ENCODE results near the gene ARAP2.

ARAP2 gene

DNA sequence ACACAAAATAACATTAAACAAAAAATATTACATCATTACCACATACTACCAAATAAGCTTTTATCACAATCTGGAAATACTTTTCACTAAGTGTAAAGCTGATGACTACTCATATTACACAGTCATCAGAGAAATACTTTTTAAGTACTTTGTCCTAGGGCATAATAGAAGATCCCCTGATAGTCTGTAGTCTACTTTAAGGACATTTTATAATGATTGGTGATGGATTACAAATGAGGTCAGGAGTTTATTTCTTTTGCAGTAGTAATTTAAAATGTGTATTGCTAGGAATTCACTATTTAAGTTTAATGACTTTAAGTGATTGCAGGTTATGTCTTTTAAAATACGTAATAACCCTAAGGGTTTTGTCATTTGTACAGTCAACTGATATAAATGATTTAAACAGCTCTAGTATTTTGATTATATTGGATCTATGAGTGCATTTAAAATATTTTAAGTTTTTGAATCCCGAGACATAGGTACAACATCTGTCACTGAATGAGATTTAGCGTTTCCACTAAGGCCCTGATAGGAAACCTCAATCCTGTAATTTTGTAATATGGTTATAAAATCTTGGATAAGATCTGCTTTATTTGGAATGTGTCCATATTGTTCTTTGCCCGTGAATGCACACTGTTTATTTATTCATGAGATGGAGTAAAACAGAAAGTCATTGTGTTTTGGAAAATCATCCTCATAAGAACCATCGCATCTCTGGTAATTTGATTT lies 189.5 kb downstream of the ARAP2 start:
- no peaks in the 10 kb centered on the region for H3K36me3 ChIP-seq (ENCODE audit: control insufficient read depth, low read length)
- H3K9me3 ChIP-seq (ENCODE audit: control insufficient read depth, insufficient read depth, low read length) = no peaks in the 10 kb centered on the region
- H3K4me2 ChIP-seq (ENCODE audit: low read length) = no peak overlapping the region
- H3K9me2 ChIP-seq (replicated peaks; ENCODE audit: control insufficient read depth, low read length) = no peaks in the 10 kb centered on the region
- no peaks in the 10 kb centered on the region for H3K4me1 ChIP-seq (ENCODE audit: control insufficient read depth, low read length)
- TF ChIP-seq, protein P1, sequence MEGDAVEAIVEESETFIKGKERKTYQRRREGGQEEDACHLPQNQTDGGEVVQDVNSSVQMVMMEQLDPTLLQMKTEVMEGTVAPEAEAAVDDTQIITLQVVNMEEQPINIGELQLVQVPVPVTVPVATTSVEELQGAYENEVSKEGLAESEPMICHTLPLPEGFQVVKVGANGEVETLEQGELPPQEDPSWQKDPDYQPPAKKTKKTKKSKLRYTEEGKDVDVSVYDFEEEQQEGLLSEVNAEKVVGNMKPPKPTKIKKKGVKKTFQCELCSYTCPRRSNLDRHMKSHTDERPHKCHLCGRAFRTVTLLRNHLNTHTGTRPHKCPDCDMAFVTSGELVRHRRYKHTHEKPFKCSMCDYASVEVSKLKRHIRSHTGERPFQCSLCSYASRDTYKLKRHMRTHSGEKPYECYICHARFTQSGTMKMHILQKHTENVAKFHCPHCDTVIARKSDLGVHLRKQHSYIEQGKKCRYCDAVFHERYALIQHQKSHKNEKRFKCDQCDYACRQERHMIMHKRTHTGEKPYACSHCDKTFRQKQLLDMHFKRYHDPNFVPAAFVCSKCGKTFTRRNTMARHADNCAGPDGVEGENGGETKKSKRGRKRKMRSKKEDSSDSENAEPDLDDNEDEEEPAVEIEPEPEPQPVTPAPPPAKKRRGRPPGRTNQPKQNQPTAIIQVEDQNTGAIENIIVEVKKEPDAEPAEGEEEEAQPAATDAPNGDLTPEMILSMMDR (IDR thresholded peaks at IDR 0.05; ENCODE audit: low read depth, low read length, poor library complexity, severe bottlenecking) = no peak
- TF ChIP-seq EZH2phosphoT487 (IDR thresholded peaks at IDR 0.05; ENCODE audit: borderline replicate concordance, low read length) = no peak
- no peaks in the 10 kb centered on the region for H3K79me2 ChIP-seq (ENCODE audit: control insufficient read depth, low read length)
- H3K4me3 ChIP-seq (ENCODE audit: low read length) = no peak overlapping the region
- no peaks in the 10 kb centered on the region for H4K20me1 ChIP-seq (ENCODE audit: control insufficient read depth, insufficient read depth, low read depth, low read length)
- H3F3A ChIP-seq (ENCODE audit: control insufficient read depth, insufficient read depth) = no peaks in the 10 kb centered on the region
- H3K27ac ChIP-seq (ENCODE audit: low read depth, low read length) = no peak overlapping the region
- no peaks in the 10 kb centered on the region for H3K27me3 ChIP-seq (ENCODE audit: control insufficient read depth, low read length)

DNA sequence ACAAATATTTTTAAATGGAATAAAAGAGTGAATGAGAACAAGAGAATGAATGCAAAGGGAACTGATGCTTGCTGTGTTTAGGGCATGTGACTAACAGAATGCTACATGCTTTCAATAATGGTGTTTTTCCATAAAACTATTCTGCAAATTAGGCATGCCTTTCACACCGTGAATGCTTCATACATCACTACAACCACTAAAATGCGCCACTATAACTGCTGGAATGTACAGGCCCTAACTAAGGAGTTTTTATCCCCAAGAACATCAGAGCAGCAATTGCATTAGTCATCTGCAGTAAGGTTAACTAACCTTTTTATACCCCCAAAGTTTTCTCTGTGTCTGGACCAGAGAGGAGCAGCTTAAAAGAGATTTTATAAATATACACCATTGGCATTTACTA lies 190.4 kb downstream of the ARAP2 start:
- Histone ChIP-seq H3K79me2 (ENCODE audit: control insufficient read depth, low read length) (no peaks in the 10 kb centered on the region), H3K9me2 (replicated peaks; ENCODE audit: control insufficient read depth, low read length) (no peaks in the 10 kb centered on the region), H4K20me1 (ENCODE audit: control insufficient read depth, insufficient read depth, low read depth, low read length) (no peaks in the 10 kb centered on the region), H3K27ac (ENCODE audit: low read depth, low read length) (no peak overlapping the region), H3K4me3 (ENCODE audit: low read length) (no peak overlapping the region), H3K4me2 (ENCODE audit: low read length) (no peak overlapping the region), H3K9me3 (ENCODE audit: control insufficient read depth, insufficient read depth, low read length) (no peaks in the 10 kb centered on the region), H3K4me1 (ENCODE audit: control insufficient read depth, low read length) (no peaks in the 10 kb centered on the region), H3F3A (ENCODE audit: control insufficient read depth, insufficient read depth) (no peaks in the 10 kb centered on the region), H3K27me3 (ENCODE audit: control insufficient read depth, low read length) (no peaks in the 10 kb centered on the region), H3K36me3 (ENCODE audit: control insufficient read depth, low read length) (no peaks in the 10 kb centered on the region)
- no peak for TF ChIP-seq EZH2phosphoT487 (IDR thresholded peaks at IDR 0.05; ENCODE audit: borderline replicate concordance, low read length)
- TF ChIP-seq, protein P1 (IDR thresholded peaks at IDR 0.05; ENCODE audit: low read depth, low read length, poor library complexity, severe bottlenecking) = no peak

DNA sequence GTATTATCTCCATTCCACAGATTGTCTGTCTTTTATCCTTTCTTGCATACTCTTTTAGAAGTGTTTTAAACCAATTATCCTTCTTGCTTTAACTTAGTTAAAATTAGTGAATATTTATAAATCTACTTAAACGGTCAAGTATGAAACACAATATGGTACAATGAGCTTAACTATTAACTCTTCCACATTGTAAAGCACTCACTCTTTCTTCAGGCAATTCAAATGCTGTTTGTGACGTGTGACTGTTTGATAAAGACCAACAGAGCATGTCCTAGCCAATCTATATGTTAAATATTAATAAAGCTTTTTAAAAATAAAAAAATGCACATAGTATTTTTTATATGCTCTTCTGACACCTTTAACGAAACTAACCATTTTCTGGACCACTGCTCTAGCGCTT lies 192.7 kb downstream of the ARAP2 start:
- no peaks in the 10 kb centered on the region for H3K27me3 ChIP-seq (ENCODE audit: control insufficient read depth, low read length)

DNA sequence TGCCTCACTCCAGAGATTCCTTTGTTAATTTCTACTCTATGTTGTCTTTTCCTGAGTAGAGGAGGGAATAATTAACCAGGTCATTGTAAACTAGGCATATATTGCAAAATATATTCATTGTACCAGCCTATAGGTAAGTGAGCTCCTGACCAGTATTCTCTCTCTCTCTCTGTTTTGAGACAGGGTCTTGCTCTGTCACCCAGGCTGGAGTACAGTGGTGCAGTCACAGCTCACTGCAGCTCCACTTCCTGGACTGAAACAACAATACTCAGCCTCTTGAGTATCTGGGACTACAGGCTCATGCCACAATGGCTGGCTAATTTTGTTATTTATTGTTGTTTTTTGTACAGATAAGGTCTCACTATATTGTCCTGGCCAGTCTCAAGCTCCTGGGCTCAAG lies 198.3 kb downstream of the ARAP2 start:
- H3K4me3 ChIP-seq (ENCODE audit: low read length) = no peak overlapping the region
- no peak overlapping the region for H3K4me2 ChIP-seq (ENCODE audit: low read length)
- no peaks in the 10 kb centered on the region for H3K9me2 ChIP-seq (replicated peaks; ENCODE audit: control insufficient read depth, low read length)
- no peaks in the 10 kb centered on the region for H3K79me2 ChIP-seq (ENCODE audit: control insufficient read depth, low read length)
- H4K20me1 ChIP-seq (ENCODE audit: control insufficient read depth, insufficient read depth, low read depth, low read length) = no peaks in the 10 kb centered on the region
- no peaks in the 10 kb centered on the region for H3K27me3 ChIP-seq (ENCODE audit: control insufficient read depth, low read length)
- no peak for TF ChIP-seq EZH2phosphoT487 (IDR thresholded peaks at IDR 0.05; ENCODE audit: borderline replicate concordance, low read length)
- TF ChIP-seq, protein P1 (IDR thresholded peaks at IDR 0.05; ENCODE audit: low read depth, low read length, poor library complexity, severe bottlenecking) = no peak
- no peaks in the 10 kb centered on the region for H3K36me3 ChIP-seq (ENCODE audit: control insufficient read depth, low read length)
- H3K9me3 ChIP-seq (ENCODE audit: control insufficient read depth, insufficient read depth, low read length) = no peaks in the 10 kb centered on the region
- no peaks in the 10 kb centered on the region for H3F3A ChIP-seq (ENCODE audit: control insufficient read depth, insufficient read depth)
- H3K27ac ChIP-seq (ENCODE audit: low read depth, low read length) = no peak overlapping the region
- H3K4me1 ChIP-seq (ENCODE audit: control insufficient read depth, low read length) = no peaks in the 10 kb centered on the region

More for the DNA sequence above, 192.7 kb downstream of the ARAP2 start:
- no peaks in the 10 kb centered on the region for H3F3A ChIP-seq (ENCODE audit: control insufficient read depth, insufficient read depth)
- H3K9me2 ChIP-seq (replicated peaks; ENCODE audit: control insufficient read depth, low read length) = no peaks in the 10 kb centered on the region
- no peak overlapping the region for H3K27ac ChIP-seq (ENCODE audit: low read depth, low read length)
- H3K4me1 ChIP-seq (ENCODE audit: control insufficient read depth, low read length) = no peaks in the 10 kb centered on the region
- no peaks in the 10 kb centered on the region for H4K20me1 ChIP-seq (ENCODE audit: control insufficient read depth, insufficient read depth, low read depth, low read length)
- H3K4me2 ChIP-seq (ENCODE audit: low read length) = no peak overlapping the region
- H3K36me3 ChIP-seq (ENCODE audit: control insufficient read depth, low read length) = no peaks in the 10 kb centered on the region
- H3K79me2 ChIP-seq (ENCODE audit: control insufficient read depth, low read length) = no peaks in the 10 kb centered on the region
- no peaks in the 10 kb centered on the region for H3K9me3 ChIP-seq (ENCODE audit: control insufficient read depth, insufficient read depth, low read length)
- H3K4me3 ChIP-seq (ENCODE audit: low read length) = no peak overlapping the region
- no peak for TF ChIP-seq EZH2phosphoT487 (IDR thresholded peaks at IDR 0.05; ENCODE audit: borderline replicate concordance, low read length)
